HG03378 (cell line): Measurements from ENCODE around the gene STX16.
A peak's percentile ranks its signal among the peaks of the same experiment; 100 is the strongest.

ENCODE experiments used
- ATAC-seq: cut with Tn5 transposase; IDR thresholded peaks from one replicate; pipeline ENCODE4 v1.9.1; 2021; ENCODE audit warnings: mild to moderate bottlenecking, moderate library complexity; ENCODE audit not compliant: unreplicated experiment

Gene STX16

GRCh38 chr20:58651946-58652605 lies 993 bp downstream of the STX16 start:
- peak; percentile 42 for ATAC-seq

GRCh38 chr20:58652606-58653294 lies 1.7 kb downstream of the STX16 start:
- no peak for ATAC-seq

- ATAC-seq: no peak
Measured at GRCh38 chr20:58654337-58654736, 3.3 kb downstream of the STX16 start.

GRCh38 chr20:58655328-58656107 lies 4.4 kb downstream of the STX16 start:
- no peak for ATAC-seq

GRCh38 chr20:58656831-58657230 lies 5.7 kb downstream of the STX16 start:
- no peak for ATAC-seq

- ATAC-seq: no peak
Measured at GRCh38 chr20:58657262-58657661, 6.2 kb downstream of the STX16 start.

- no peak for ATAC-seq
Measured at GRCh38 chr20:58657986-58658385, 6.9 kb downstream of the STX16 start.

GRCh38 chr20:58658760-58659159 lies 7.7 kb downstream of the STX16 start:
- ATAC-seq: no peak

- no peak for ATAC-seq
Measured at GRCh38 chr20:58659841-58660240, 8.8 kb downstream of the STX16 start.

- no peak for ATAC-seq
Measured at GRCh38 chr20:58660855-58661597, 9.9 kb downstream of the STX16 start.

GRCh38 chr20:58661598-58662473 lies 10.8 kb downstream of the STX16 start:
- ATAC-seq: no peak

GRCh38 chr20:58664331-58664730 lies 13.2 kb downstream of the STX16 start:
- ATAC-seq: no peak

- no peak for ATAC-seq
Measured at GRCh38 chr20:58664883-58665282, 13.8 kb downstream of the STX16 start.

GRCh38 chr20:58665606-58666005 lies 14.5 kb downstream of the STX16 start:
- no peak for ATAC-seq

- ATAC-seq: no peak
Measured at GRCh38 chr20:58666702-58667101, 15.6 kb downstream of the STX16 start.

GRCh38 chr20:58667975-58668374 lies 16.9 kb downstream of the STX16 start:
- ATAC-seq: no peak

- no peak for ATAC-seq
Measured at GRCh38 chr20:58668901-58669286, 17.8 kb downstream of the STX16 start.

- ATAC-seq: no peak
Measured at GRCh38 chr20:58669287-58670006, 18.4 kb downstream of the STX16 start.

GRCh38 chr20:58670102-58670501 lies 19.0 kb downstream of the STX16 start:
- no peak for ATAC-seq

GRCh38 chr20:58670659-58671058 lies 19.6 kb downstream of the STX16 start:
- no peak for ATAC-seq
